Left lobe of liver (tissue), 2 donors: ENCODE results near the gene C10orf62. TPM values are rescaled to one million over a fixed set of nuclear protein-coding genes. Genes with fewer than 3 reads are reported as not detected.
"Not testable (repeated sequence)": the region's sequence is repeated elsewhere in the genome, so short reads cannot be mapped to it uniquely, and the experiment has no call there.

Source experiments
- ATAC-seq: fragments of 200-7000 bp; cut with Tn5 transposase; one replicate; pipeline ENCODE4 v1.9.1; 2020; ENCODE audit warnings: mild to moderate bottlenecking, moderate library complexity
- DNase-seq: peaks from one replicate; pipeline ENCODE4 v3.0.0-alpha.2; 2020; ENCODE audit warnings: low spot score
- total RNA-seq: library from RNA; stranded (reverse); gene quantifications from one replicate; pipeline ENCODE4 v1.2.1, GENCODE V29; 2021
- donor health status: DM: no; HTN: no; CAD: no; lungs with moderate emphysema.
- donor health status: DM: no; HTN: yes; CAD: no.

The C10orf62 gene
- total RNA-seq: 3.7 TPM

GRCh38 chr10:97589479-97589878, at the start of gene C10orf62:
C10orf62 (plus strand) TSS chr10:97589721; CDS start chr10:97589898, 177 bp downstream.
- ATAC-seq: no peak
- DNase-seq: no peak

DNA sequence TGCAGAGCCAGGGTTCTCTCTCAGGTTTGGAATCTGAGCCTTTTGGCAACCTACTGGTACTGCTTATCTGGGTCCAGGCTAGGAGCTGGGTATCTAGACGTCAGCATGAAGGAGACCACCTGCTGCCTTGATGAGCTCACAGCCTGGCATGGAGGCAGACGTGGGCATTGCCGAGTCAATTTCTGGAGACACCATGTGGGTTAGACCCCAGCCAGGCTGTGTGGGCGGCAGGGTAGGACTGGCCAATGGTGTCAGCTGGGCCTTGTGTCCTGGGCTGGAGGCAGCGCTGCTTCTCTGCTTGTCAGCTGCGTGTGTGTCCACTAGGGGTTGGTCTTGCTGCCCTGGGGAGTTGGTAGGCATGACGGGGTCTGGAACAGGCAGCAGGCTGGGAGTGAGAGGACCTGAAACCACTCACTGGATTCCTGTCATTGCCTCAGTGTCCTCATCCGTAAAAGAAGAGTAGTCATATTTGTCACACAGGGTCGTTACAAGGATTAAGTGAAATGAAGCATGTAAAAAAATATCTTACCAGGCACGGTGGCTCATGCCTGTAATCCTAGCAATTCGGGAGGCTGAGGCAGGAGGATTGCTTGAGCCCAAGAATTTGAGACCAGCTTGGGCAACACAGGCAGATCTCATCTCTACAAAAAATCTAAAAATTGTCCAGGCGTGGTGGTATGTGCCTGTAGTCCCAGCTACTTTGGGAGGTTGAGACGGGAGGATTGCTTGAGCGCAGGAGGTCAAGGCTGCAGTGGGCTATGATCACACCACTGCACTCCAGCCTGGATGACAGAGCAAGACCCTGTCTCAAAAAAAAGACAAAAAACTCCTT, 48.6 kb upstream of the C10orf62 start:
- ATAC-seq (no peak), DNase-seq (no peak)

GRCh38 chr10:97542169-97543024, 47.1 kb upstream of the C10orf62 start:
- ATAC-seq (no peak), DNase-seq (no peak)

DNA sequence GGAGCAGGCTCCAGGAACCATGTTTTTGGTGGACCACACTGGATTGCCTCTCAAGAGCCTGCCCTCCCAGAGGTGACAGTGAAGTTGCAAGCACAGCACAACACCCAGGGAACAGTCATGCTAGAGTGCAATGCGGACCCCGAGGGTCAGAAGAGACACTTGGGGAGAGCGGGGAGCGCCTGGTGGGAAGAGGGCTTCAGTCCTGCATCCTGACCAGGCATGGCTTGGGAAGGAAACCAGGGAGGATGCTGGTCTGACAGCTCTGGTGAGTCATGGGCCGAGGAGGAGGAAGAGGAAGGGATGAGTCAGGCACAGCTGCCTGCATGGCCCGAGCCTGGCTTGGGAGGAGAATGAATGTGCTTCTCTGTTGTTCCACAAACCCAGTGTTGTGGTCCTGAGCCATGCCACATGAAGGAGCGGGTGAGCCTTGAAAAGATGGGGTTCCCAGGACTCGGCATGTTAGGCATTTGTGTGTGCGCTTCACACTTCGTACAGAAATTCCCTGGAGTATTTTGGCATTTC, 46.4 kb upstream of the C10orf62 start:
- no peak for DNase-seq

DNA sequence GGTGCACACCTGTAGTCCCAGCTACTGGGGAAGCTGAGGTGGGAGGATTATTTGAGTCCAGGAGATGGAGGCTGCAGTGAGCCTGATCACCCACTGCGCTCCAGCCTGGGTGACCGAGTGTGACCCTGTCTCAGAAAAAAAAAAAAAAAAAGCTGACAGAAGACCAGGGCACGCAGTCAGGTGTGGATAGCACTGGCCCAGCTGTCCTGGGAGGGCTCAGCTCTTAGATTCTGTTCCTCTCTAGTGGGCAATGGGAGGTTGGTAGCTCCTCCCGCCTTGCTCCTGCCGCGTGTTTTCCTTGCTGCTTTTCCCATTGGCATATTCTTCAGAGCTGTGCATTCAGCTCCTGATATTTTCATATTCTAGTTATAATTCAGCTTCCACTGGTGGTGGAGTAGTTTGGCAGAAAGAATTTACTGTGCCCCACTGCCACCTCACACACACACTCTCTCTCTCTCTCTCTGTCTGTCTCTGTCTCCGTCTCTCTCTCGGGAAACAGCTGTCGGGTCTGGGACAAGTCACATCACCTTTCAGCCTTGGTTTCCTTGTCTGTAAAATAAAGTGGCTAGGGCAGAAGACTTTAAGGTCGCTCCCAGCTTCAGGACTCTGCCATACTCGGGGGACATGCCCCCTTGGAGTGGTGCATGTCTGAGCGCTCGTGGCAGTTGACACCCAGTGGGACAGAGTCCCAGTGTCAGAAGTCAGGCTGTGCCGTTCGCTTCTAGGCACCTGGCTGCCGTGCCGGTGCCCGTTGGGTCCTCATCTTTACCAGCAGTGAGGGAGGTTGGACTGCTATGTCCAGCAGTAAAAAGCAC, 42.9 kb upstream of the C10orf62 start:
- ATAC-seq (no peak), DNase-seq (no peak)

More for the DNA sequence above, 46.4 kb upstream of the C10orf62 start:
- ATAC-seq: peak; percentile 73

- ATAC-seq (no peak), DNase-seq (no peak)
Measured at GRCh38 chr10:97547271-97547600, 42.3 kb upstream of the C10orf62 start.

DNA sequence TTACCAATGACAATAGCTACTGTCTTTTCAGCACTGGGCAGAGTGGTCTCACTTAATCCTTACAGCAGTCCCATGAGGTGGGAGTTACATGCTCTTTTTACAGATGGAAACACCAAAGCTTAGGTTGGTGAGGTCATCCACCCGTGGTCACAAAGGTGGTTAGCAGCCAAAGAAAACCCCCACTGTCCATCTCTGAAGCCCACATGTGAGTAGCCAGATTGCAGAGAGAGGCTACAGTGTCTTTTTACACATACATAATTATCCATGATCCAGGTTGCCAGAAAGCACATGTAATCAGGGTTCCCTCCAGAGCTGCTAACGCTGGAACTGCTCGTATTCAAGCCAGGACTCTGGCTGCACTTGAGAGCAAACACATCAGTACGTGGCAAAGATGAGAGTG, 41.6 kb upstream of the C10orf62 start:
- ATAC-seq: no peak

GRCh38 chr10:97548828-97549455, 40.6 kb upstream of the C10orf62 start:
- no peak for DNase-seq
- ATAC-seq: no peak

More for the DNA sequence above, 41.6 kb upstream of the C10orf62 start:
- no peak for DNase-seq

GRCh38 chr10:97549587-97550322, 39.8 kb upstream of the C10orf62 start:
- ATAC-seq (no peak), DNase-seq (no peak)

GRCh38 chr10:97550336-97551149, 39.0 kb upstream of the C10orf62 start:
- DNase-seq: no peak
- ATAC-seq: no peak

DNA sequence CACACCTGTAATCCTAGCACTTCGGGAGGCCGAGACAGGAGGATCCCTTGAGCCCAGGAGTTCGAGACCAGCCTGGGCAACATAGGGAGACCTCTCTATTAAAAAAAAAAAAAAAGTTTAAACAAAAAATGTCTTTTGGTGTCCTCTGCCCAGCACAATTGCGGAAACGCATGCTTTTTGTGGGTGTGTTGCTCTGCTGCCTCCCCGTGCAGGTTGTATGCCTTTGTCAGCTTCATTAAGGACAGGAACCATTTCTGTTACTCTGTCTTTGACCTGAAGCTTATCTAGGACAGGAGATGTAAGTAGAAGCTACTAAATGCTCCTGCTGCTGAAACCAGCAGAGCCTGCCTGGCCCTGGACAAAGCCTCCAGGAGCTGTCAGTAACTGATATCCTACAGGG, 38.2 kb upstream of the C10orf62 start:
- no peak for ATAC-seq
- no peak for DNase-seq

- DNase-seq (peak; percentile 70), ATAC-seq (peak; percentile 99)
Measured at GRCh38 chr10:97553575-97554031, 35.9 kb upstream of the C10orf62 start.

GRCh38 chr10:97554336-97554735, 35.2 kb upstream of the C10orf62 start:
- not testable (repeated sequence) for DNase-seq, ATAC-seq

DNA sequence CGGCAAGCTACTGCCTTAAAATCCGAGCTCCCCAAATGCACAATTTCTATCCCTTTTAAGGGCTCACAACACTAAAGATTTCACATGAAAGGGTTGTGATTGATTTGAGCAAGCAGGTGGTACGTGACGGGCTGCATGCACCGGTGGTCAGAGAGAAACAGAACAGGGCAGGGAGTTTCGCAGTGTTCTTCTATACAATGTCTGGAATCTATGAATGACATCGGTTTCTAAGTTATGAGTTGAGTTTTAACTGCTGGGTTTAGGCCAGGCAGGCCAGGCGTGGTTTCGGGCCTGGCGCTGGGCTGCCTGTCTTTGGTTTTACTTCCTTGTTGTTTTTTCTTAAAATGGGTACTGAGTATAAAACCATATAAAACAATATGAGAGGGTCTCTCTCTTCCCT, 34.0 kb upstream of the C10orf62 start:
- DNase-seq, ATAC-seq: not testable (repeated sequence)

DNA sequence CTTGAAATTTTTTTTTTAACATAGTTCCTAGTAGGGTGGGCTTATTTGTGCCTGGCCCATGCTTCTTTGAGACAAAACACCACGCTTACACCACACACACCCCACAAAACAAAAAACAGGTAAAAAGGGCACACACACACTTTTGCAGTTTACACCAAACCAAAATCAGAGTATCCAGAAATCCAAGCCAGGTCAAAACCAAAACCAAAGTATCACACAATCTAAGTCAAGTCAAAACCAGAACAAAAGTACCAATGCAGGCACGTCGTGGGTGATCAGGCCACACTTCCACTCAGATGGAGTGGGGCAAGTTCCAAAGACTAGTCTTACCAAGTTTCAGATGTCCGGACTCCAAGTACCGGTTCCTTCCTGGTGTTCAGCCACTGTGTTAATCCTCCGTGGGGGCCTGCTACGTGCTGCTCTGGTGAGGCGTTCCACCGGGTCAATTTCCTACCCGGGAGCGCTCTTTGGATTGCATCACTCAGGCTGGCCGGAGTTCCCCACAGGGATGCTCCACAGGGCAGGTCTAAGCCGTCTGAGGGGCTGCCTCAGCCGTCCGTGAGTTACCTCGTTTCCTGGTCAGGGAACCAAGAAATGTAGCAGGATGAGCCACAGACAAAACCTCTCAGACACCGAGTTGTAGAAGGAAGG, 28.7 kb upstream of the C10orf62 start:
- ATAC-seq: peak; percentile 93
- DNase-seq: peak; percentile 80

DNA sequence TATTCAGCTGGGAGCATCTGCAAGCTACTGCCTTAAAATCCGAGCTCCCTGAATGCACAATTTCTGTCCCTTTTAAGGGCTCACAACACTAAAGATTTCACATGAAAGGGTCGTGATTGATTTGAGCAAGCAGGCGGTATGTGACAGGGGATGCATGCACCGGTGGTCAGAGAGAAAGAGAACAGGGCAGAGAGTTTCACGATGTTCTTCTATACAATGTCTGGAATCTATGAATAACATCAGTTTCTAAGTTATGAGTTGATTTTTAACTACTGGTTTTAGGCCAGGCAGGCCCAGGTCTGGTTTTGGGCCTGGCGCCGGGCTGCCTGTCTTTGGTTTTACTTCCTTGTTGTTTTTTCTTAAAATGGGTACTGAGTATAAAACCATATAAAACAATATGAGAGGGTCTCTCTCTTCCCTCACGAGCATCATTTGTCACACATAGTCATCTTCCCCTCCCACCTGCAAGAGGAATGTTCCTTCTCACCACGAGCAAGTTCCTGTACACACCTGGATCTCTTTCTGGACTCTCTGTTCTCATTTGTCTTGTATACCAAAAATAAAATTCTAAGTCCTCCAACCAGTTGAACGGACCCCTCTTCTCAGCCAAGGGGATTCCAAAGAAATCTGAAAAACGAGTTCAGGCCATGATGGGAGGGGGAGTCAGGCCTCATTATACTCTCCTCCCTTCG, 28.0 kb upstream of the C10orf62 start:
- ATAC-seq, DNase-seq: not testable (repeated sequence)

- not testable (repeated sequence) for DNase-seq, ATAC-seq
Measured at GRCh38 chr10:97562329-97562728, 27.2 kb upstream of the C10orf62 start.
